Measurements from ENCODE around the gene MED1.

MED1 gene

GRCh38 chr17:39357986-39358385, 93.1 kb downstream of the MED1 start:
- DNase-seq = no peak

GRCh38 chr17:39357488-39357887, 93.6 kb downstream of the MED1 start:
- DNase-seq = no peak
